Measurements from ENCODE around the gene STKLD1.

GRCh38 chr9:133347515-133347984 is 28.6 kb upstream of the STKLD1 start:
- TF ChIP-seq CTCF (IDR thresholded peaks at IDR 0.05): peak in 1 of 6 experiments; percentile 9
- no peak for TF ChIP-seq POLR2A (IDR thresholded peaks at IDR 0.05)

Data from esophagus squamous epithelium (tissue), 4 donors.